Fibroblast of upper back skin (primary cell): Measurements from ENCODE around the gene TLNRD1.

Experiments
- DNase-seq: peaks from one replicate; pipeline ENCODE4 v3.0.0-alpha.2; 2013

Gene TLNRD1

GRCh38 chr15:80978685-80979329 is 21.9 kb upstream of the TLNRD1 start:
- DNase-seq: peak; percentile 31

DNA sequence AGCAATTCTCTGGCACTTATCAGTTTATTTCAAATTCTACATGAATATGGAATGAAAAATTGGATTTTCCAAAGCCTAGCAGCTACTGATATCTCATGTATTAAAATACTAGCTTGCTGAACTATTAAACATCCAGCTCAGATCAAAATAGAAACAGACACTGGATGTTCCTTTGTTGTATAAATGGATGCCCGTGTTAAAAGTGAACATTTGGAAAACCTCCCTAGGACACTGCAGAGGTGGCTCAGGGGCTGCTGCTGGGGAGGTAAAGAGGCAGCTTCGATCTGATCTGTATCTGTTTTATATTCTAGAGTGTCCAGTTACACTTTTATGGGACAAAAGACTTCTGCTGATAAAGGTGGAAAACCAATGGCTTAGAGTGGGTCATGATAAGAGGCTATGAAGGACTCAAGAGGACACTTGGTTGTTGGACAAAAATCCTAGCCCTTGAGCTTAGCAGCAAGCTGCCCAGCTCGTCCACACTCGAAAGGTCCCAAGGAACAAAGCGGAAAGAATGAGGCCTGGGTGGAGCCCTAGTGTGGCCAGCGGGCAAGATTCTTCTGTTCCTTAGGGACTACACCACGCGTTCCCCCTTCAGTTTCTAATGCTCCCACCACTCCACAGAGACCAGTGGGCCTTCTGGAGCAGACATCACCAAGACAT is 21.1 kb upstream of the TLNRD1 start:
- no peak for DNase-seq

DNA sequence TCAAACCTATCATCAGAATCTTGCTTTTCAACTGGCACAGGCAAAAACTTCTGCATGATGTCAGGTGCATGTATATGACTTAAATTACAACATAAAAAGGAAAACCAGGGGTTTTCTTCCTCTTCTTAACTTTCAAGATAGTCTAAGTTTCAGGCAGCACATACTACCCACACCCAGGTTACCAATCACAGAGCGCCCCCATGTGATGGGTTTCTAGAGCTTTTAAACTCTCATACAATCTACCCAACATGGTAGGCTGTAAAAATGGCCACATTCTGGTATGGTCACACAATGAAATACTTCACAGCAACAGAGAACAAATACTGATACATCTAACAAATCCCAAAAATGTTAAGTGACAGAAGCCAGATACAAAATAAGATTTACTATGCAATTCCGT is 18.5 kb upstream of the TLNRD1 start:
- DNase-seq: no peak

- no peak for DNase-seq
Observed at GRCh38 chr15:80982839-80983238, 17.9 kb upstream of the TLNRD1 start.

DNA sequence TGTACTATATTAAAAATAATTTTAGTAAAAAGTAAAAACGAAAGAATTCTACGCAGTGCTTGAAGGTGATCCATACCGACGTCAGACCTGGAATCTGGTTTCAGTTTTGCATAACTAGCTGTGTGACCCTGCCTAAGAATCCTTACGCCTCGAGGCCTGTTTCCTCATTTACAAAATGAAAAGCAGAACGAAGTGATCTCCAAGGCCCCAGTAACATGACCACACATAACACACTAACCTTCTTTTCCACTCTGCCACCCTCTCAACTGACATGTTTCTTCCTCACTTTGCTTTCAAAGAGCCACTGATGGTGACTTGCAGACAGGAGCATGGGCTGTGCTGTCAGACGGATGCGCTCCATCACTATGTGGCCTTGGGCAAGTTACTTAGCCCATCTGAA is 15.9 kb upstream of the TLNRD1 start:
- no peak for DNase-seq

DNA sequence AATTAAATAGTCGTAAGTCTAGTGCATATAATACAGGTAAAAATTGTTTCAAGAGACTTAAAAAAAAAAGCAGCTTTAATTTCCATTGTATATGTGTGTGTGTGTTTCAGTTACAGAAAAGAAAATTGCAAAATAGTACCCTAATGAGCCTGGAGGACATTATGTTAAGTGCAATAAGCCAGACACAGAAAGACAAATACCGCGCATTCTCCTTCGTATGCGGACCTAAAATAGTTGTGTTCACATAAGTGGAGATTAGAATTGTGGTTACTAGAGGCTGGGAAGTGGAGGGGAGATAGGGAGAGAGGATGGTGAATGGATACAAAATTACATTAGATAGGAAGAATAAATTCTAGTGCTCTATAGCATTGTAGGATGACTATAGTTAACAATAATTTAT is 14.7 kb upstream of the TLNRD1 start:
- DNase-seq: no peak

GRCh38 chr15:80986487-80986886 is 14.2 kb upstream of the TLNRD1 start:
- DNase-seq: no peak

DNA sequence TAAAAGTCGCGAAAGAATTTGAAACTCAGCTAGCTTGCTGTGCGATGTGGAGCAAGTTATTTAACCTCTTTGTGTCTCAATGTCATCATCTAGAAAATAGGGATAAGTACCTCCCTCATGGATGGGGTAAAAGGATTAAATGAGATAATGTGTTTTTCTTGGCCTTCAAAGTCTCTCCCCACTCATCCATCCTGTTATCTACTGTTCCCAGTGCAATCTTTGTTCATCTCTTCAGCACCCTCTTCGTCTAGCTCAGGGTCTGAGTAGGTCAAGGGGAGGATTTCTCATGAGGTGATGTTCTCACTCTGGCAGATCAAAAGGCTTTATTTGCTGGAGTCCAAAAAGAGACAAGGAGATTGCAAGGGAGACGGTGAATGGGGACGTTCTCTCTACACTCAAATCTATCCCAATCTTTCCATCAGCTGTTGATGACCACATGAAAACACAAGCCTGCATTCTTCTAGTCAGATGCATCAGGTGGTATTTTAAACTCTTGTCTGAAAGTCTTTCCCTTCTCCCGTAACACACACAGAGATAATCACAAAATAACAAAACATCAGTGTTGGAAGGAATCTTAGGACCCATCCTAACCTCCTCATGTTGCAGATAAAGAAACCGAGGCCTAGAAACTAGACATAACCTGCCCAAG is 12.5 kb upstream of the TLNRD1 start:
- no peak for DNase-seq

GRCh38 chr15:80989081-80989517 is 11.6 kb upstream of the TLNRD1 start:
- no peak for DNase-seq

- DNase-seq: peak; percentile 95
Observed at GRCh38 chr15:80989518-80990478, 10.9 kb upstream of the TLNRD1 start, which contains the start of gene MESD. MESD (minus strand) TSS chr15:80989819; CDS start chr15:80989791, 28 bp downstream.

DNA sequence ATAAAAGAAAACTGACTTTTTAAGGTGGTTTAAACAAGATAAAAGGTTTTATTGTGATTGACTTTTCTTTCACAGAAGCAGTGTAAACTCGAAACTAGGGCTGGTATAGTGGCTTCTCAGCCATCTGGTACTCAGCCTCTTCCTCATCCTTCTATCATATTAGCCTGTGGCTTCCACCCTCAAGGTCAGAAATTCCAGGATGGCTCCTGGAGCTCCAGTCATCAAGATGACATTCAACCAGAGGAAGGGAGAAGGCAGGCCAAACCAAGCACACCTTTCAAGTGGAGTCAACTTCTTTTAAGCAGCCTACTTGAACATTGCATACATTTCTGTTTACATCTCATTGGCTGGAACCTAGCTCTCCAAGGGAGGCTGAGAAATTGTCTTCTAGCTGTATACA is 9.8 kb upstream of the TLNRD1 start:
- DNase-seq: no peak

- peak; percentile 53 for DNase-seq
Observed at GRCh38 chr15:80991421-80991820, 9.3 kb upstream of the TLNRD1 start.

DNA sequence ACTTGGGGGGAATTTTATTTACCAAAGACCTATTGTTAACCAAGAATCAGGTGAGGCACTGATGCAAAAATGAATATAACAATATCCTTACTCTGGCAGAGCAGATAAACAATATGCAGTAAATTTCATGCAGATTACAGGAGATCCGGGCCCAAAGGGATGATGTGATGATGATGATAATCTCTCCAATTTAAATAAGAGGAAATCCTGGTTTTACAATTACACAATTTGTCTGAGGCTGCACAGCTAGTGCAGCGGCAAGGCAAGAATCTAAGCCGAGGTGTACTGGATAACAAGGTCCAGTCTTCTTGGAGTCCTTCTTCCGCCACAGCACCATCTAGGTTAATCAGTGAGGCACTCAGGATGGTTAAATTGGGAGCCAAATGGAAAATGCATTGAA is 8.7 kb upstream of the TLNRD1 start:
- DNase-seq: no peak

DNA sequence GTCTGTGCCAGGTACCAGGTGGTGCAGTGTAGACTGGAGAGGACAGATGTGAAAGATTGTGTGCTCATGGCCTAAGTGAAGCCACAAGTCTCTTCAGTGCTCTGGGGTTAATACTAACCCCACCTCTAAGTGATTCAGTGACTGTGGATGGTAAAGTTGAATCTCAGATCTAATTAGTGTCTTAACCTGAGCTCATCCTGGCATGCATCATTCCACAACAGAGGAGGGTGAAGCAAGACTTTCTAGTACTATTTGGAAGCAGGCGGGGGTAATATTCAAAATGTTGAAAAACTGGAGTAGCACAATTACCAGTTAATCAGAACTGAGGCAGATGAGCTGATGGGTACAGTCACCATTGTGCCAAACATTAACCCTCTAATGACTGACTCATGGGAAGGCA is 8.3 kb upstream of the TLNRD1 start:
- no peak for DNase-seq

DNA sequence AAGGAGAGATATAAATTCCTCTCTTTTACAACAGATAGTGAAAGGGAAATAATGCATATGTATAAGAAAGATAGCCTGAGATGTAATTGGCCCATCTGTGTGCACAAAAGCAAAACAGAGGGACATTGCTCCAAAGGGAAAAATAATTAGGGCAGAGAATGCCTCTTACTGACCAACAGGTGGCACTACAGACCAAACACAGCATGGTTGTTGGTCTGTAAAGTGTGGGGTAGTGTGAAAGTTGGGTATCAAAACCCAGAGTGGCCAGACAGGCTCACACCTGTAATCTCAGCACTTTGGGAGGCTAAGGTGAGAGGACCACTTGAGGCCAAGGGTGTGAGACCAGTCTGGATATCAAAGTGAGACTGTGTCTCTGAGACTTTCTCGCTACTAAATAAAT is 4.5 kb upstream of the TLNRD1 start:
- DNase-seq: no peak

- peak; percentile 20 for DNase-seq
Observed at GRCh38 chr15:80997692-80998091, 3.0 kb upstream of the TLNRD1 start.

DNA sequence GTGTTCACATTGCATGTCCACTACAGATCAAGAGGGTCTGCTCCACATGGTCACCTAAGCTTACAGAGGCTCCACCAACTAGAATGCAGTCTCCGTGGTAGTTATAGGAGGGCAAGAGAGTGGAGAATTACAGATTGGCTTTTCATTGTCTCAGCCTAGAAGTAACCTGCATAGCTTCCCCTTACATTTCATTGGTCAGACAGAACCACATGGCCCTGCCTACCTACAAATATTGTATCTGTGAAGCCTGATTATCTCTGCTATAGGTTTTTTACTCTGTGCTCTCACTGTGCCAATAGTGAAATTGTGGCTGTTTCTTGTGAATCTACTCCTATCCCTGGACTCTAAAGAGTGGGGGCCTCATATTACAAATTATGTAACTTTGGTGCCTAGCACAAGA is 2.5 kb upstream of the TLNRD1 start:
- no peak for DNase-seq

- no peak for DNase-seq
Observed at GRCh38 chr15:80999623-81000036, 1.1 kb upstream of the TLNRD1 start.

- no peak for DNase-seq
Observed at GRCh38 chr15:81000144-81000623, 539 bp upstream of the TLNRD1 start.

DNA sequence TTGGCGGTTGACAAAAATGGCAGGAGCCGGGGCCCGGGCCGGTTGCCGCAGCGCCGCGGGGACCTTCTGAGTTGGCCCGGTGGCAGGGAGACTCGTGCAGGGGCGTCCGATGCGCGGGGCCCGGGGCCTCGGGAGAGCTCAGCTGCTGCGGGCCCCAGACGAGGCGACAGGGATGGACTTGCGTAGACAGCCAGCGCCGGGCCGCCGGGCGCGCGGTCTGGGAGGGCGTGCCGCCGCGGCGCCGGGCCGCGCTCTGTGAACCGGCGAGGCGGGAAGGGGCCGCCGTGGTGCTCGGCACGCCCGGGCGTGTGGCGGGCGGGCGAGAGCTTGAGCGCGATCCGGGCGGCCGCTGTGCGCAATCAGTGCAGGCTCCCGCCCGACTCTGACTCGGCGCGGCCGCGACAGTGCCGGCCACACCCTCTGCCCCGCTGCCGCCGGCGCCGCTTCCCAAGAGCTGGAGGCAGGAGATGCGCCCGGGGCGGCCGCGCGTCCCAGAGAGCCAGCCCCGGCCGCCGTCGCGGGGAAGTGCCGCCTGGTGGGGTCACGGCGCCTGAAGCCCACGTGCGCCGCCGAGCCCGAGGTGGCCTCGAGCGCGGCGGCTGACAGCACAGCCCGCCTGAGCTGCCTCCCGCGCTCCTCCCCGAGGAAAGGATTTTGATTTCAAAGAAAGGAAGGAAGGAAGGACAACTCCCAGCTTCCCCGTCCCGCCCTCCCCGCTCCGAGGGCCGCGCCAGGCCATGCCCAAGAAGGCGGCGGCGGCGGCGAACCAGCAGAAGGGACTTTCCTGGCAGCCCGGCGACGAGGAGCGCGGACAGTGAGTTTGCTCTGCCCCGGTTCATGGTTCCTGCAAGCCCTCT is 657 bp downstream of the TLNRD1 start:
- DNase-seq: peak; percentile 28

GRCh38 chr15:81002009-81002330 is 1.2 kb downstream of the TLNRD1 start:
- DNase-seq: no peak
